Left kidney (tissue), 2 donors: Measurements from ENCODE around the gene LANCL2. TPM values are rescaled to one million over a fixed set of nuclear protein-coding genes. Genes with fewer than 3 reads are reported as not detected.
"Not testable (repeated sequence)": the region's sequence is repeated elsewhere in the genome, so short reads cannot be mapped to it uniquely, and the experiment has no call there.

Experiments used
- DNase-seq: peaks from one replicate; pipeline ENCODE4 v3.0.0-alpha.2; 2013
- polyA plus RNA-seq: library from polyadenylated mRNA; unstranded; fragments of 120-200 nt; gene quantifications from one replicate; pipeline ENCODE4 v1.2.1, GENCODE V29; 2013; ENCODE audit not compliant: insufficient read length

Gene LANCL2
- polyA plus RNA-seq, 1 donor, result 31.9 TPM

GRCh38 chr7:55402506-55402905 lies 37.4 kb downstream of the LANCL2 start:
- not testable (repeated sequence) for DNase-seq

- DNase-seq, result no peak
Observed at GRCh38 chr7:55405856-55406541, 40.9 kb downstream of the LANCL2 start.

DNA sequence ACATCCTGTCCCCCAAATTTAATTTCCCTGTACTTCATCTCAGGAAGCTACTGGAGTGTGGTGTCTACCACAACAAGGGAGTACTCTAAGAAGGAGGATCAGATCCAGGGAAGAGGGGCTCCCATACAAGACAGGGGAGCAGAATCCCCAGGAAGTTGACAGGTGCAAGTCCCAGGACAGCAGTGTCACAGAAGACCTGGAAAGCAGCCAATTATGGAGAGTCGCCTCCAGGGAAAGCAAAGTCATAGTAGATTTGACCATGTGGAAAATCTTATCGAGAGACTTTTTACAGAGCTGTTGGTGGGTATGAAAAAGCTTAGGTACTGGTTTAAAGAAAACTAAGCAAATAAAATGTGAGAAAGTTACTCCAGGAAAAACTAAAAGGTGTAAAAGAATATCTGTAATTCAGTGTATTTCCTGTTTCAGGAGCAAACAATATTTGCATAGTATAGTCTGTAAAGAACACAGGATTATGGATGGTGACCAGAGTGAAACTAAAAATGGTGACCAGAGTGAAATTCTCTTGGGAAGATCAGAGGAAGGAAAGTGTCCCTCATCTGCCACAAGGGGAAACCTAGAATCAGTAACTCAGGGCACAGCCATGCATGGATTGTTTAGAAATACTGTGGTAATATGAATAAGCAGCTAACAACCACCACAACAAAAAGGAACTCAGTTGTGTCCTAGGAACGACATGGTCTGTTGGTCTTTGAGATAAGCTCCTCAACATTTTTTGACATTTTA lies 44.5 kb downstream of the LANCL2 start:
- DNase-seq, result no peak

DNA sequence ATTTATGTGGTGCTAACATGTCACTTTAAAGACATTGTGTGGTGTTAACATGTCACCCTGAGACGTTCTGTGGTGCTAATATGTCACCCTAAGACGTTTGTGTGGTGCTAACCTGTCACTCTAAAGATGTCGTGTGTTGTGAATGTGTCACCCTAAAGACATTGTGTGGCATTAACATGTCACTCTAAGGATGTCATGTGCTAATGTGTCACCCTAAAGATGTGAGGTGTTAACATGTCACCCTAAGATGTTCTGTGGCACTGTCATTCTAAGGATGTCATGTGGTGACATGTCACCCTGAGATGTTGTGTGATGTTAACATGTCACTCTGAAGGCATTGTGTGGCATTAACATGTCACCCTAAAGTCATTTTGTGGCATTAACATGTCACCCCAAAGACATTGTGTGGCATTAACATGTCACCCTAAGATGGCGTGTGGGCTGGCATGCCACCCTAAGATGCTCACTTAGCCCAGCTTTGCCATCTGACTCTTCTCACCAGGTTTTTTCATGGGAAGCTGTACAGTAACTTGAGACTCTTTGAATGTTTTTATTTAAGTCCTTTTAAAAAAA lies 45.6 kb downstream of the LANCL2 start:
- no peak for DNase-seq

DNA sequence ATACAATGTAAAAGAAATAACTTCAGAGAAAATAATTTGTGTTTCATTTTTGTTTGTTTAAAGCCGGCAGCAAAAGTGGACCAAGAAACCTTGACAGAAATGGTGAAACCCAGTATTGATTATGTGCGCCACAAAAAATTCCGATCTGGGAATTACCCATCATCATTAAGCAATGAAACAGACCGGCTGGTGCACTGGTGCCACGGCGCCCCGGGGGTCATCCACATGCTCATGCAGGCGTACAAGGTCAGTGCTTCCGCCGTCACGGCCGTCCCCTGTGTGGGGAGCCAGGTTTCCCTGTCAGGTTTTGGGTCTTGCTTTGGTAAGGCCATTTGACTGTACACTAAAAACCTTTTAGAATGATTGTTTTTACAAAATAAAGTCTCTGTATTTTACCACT lies 46.7 kb downstream of the LANCL2 start:
- DNase-seq, result no peak

- no peak for DNase-seq
Observed at GRCh38 chr7:55413442-55413841, 48.3 kb downstream of the LANCL2 start.

- DNase-seq, result peak; percentile 64
Observed at GRCh38 chr7:55415173-55415778, 50.1 kb downstream of the LANCL2 start.

DNA sequence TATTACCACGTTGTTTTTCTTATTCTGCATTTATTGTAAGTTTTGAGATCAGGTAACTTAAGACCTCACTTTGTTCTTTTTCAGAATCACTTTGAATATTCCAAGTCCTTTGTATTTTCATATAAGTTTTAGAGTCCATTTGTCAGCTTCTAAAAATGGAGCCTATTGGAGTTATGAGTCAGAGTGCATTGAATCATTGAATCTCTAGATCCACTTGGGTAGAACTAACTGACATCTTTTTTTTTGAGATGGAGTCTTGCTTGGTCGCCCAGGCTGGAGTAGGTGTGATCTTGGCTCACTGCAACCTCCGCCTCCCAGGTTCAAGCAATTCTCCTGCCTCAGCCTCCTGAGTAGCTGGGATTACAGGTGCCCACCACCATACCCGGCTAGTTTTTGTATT lies 52.3 kb downstream of the LANCL2 start:
- DNase-seq, result not testable (repeated sequence)

GRCh38 chr7:55420530-55420929 lies 55.4 kb downstream of the LANCL2 start:
- peak; percentile 37 for DNase-seq

GRCh38 chr7:55423277-55423711 lies 58.2 kb downstream of the LANCL2 start:
- DNase-seq, result no peak

GRCh38 chr7:55423891-55424290 lies 58.8 kb downstream of the LANCL2 start:
- DNase-seq, result no peak

DNA sequence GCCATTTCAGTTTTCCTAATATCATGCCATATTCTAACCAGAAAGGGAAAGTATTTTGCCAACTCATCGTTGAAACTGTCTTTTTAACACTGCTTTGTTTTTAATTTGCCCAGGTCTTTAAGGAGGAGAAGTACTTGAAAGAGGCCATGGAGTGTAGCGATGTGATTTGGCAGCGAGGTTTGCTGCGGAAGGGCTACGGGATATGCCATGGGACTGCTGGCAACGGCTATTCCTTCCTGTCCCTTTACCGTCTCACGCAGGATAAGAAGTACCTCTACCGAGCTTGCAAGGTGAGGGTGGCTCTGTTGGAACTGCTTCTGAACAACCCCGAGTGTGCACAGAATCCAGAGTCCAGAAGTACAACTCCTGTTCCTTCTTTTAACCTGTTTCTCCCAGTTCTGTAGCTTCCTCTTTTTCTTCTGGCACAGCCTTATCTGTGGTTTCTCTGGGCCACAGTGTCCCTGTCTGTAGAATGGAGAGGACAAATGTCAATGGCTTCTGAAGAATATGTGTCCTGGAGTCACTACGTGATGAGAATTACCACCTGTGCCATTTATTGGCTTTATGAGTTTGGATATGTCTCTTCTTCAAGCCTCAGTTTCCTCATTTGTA lies 60.1 kb downstream of the LANCL2 start:
- DNase-seq, result no peak

GRCh38 chr7:55426676-55427075 lies 61.5 kb downstream of the LANCL2 start:
- DNase-seq, result no peak

- DNase-seq, result no peak
Observed at GRCh38 chr7:55427342-55427741, 62.2 kb downstream of the LANCL2 start.

DNA sequence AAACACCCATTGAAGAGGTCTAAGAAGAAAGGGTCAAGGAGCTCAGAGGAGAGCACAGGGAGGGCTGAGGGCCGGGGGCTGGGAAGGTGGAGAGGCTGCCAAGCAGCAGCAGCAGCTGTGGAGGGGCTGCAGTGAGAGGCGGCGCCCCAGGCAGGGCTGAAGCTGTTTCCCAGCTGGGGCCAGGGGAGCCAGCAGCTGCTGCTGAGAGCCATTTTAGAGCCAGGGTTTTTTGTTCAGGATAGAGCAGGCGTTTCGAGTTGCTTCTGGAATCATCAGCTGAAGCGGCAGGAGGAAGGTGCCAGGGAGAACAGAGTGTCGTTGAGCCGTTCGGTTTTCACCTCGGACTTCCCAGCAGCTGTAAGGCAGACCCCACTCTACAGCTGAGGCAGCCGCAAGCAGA lies 62.7 kb downstream of the LANCL2 start:
- DNase-seq, result peak; percentile 26

DNA sequence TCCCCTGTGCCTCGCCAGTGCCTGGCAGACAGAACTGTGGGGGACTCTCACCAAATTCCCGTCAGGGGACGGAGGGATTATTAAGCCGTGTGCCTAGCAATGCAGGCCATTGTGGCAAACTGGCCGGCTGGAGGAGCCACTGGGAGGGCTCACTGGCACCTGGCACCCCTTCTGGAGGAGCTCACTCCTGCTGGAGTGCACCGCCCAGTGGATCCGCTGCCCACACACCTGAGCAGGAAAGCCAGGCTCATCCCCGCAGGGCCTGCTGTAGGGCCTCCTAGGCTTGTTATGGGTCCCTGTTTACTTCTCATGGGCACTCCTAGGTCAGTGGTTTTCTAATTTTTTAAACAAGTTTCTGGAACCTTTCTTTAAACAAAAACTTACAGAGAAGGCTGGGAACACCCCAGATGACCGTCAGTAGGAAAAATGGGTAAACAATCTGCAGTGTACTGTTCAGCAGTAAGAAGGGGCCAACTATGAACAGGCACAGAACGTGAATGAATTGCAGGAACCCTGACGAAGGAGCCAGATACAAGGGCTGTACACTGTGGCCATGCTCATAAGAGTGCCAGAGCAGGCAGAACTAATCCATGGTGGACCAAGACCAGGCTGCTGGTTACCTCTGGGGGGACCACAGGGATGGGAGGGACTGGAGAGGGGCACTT lies 64.8 kb downstream of the LANCL2 start:
- DNase-seq, result no peak

- no peak for DNase-seq
Observed at GRCh38 chr7:55431898-55432297, 66.8 kb downstream of the LANCL2 start.

DNA sequence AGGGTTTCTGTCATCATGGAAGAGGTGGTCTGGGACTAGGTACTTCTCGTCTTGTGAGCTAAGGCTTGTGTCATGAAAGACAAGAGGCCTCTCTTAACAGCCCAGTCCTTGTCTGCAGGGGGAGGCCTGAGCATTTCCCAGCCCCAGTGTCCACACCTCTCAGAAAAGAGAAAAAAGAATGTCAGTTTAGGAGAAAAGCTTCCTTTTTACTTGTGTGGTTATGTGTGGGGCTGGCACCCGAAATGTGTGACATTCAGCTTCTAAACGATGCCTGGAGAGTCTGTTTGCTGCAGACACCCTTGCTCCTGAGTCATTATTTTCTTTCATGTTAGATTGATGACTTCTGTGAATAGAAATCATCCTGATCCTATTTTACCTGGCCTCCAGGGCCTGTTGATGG lies 67.4 kb downstream of the LANCL2 start:
- DNase-seq, result no peak

DNA sequence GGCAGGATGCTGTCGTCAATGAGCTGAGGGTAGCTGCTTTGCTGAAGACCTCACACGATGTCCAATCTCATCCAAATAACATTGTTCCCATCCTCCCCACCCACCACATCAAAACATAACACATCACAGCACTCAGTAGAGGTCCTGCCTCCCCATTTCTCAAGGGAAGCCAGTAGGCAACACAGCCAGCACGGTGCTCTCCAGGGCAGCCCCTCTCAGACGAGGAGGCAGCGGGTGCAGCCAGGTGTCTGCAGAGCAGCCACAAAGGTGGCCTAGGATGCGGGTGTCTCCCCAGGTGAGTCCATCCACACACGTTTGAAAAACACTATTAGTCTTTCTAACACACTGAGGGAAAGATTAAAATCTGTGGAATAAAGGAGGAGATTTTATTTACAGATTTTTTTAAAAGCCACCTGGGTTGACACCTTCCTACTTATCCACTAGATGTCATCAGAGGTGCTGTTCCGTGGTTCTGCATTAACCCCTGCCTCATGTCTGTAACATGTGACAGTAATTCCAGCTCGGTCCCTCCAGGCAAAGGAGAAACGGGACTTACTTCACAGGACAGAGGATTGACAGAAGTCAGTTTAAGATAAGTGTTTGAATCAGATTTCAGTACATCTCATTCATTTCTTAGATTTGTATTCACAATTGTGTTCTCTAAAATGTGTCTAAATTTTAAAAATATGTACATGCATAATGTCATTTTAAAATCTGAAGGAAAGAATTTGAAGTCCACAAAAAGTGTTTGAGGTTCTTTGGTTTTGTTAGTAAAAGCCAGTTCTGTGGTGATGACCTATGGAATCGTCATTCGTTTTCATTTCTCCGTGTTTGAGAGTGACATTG lies 68.0 kb downstream of the LANCL2 start:
- peak; percentile 28 for DNase-seq

- no peak for DNase-seq
Observed at GRCh38 chr7:55435466-55435865, 70.3 kb downstream of the LANCL2 start.

GRCh38 chr7:55436457-55436856 lies 71.3 kb downstream of the LANCL2 start:
- DNase-seq, result no peak
